ENCODE results near the gene HIP1R. TPM values are rescaled to one million over a fixed set of nuclear protein-coding genes. Genes with fewer than 3 reads are reported as not detected.

Gene HIP1R, protein sequence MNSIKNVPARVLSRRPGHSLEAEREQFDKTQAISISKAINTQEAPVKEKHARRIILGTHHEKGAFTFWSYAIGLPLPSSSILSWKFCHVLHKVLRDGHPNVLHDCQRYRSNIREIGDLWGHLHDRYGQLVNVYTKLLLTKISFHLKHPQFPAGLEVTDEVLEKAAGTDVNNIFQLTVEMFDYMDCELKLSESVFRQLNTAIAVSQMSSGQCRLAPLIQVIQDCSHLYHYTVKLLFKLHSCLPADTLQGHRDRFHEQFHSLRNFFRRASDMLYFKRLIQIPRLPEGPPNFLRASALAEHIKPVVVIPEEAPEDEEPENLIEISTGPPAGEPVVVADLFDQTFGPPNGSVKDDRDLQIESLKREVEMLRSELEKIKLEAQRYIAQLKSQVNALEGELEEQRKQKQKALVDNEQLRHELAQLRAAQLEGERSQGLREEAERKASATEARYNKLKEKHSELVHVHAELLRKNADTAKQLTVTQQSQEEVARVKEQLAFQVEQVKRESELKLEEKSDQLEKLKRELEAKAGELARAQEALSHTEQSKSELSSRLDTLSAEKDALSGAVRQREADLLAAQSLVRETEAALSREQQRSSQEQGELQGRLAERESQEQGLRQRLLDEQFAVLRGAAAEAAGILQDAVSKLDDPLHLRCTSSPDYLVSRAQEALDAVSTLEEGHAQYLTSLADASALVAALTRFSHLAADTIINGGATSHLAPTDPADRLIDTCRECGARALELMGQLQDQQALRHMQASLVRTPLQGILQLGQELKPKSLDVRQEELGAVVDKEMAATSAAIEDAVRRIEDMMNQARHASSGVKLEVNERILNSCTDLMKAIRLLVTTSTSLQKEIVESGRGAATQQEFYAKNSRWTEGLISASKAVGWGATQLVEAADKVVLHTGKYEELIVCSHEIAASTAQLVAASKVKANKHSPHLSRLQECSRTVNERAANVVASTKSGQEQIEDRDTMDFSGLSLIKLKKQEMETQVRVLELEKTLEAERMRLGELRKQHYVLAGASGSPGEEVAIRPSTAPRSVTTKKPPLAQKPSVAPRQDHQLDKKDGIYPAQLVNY
- 10 to 100 TPM; 50.2 to 92.7 (median 56.2) TPM for total RNA-seq

DNA sequence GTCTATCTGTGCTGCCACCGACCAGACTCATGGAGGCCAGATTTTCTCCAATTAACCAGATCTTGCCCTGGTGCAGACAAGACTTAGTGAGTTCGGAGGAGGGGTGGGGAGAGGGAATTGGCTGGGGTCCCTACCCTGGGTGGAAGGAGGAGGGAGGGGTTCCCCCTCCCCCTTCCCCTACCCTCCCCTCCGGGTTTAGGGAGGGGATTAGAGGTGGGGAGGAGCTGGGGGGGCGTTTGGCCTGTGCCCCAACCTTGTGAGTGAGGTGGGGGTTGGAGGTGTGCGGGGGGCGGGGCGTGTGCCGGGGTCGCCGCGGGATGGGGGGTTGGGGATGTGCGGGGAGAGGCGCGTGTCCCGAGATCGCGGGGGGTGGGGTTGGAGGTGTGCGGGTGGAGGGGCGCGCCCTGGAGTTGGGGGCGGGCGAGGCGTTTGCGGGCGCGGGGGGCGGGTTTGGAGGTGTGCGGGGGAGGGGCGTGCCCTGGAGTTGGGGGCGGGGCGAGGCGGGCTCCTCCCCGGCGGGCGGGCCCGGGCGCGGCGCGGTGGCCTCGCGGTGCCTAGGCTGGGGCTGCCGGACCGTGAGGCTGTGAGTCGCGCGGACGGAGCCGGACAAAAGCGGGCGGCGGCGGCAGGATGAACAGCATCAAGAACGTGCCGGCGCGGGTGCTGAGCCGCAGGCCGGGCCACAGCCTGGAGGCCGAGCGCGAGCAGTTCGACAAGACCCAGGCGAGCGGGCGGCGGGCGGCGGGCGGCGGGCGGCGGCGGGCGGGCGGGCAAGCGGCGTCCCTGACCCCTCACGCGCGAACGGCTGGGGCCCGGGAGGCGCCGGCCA is at the start of gene HIP1R:
HIP1R (plus strand) TSS at position 537 of the 829 bp plus-strand sequence; CDS start at position 631, 94 bp downstream.
- peak within 1 kb of the TSS; percentile 4 to 69 (median 48) for H3K4me3 ChIP-seq (replicated peaks in 1 of 3)
- DNase-seq = peak; percentile 50 to 51
- peak within 1 kb of the TSS; percentile 80 to 90 (median 87) for H3K27ac ChIP-seq
- no peaks in the 10 kb centered on the region for H3K27me3 ChIP-seq
- no peaks in the 10 kb centered on the region for H3K36me3 ChIP-seq
- H3K9me3 ChIP-seq = no peaks in the 10 kb centered on the region
- WGBS, 2 donors = 0 to 5% methylated on average over 2 of the region's 85 CpGs
- H3K4me1 ChIP-seq = peaks cover 9 to 22% of the 10 kb centered on the region in 2 donors
- intact Hi-C loops (cut with DNase I) = no loop called here
- TF ChIP-seq, protein P1, sequence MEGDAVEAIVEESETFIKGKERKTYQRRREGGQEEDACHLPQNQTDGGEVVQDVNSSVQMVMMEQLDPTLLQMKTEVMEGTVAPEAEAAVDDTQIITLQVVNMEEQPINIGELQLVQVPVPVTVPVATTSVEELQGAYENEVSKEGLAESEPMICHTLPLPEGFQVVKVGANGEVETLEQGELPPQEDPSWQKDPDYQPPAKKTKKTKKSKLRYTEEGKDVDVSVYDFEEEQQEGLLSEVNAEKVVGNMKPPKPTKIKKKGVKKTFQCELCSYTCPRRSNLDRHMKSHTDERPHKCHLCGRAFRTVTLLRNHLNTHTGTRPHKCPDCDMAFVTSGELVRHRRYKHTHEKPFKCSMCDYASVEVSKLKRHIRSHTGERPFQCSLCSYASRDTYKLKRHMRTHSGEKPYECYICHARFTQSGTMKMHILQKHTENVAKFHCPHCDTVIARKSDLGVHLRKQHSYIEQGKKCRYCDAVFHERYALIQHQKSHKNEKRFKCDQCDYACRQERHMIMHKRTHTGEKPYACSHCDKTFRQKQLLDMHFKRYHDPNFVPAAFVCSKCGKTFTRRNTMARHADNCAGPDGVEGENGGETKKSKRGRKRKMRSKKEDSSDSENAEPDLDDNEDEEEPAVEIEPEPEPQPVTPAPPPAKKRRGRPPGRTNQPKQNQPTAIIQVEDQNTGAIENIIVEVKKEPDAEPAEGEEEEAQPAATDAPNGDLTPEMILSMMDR (IDR thresholded peaks at IDR 0.05) = no peak
- peak in 1 of 2 donors; percentile 65 for TF ChIP-seq POLR2A (IDR thresholded peaks at IDR 0.05)

DNA sequence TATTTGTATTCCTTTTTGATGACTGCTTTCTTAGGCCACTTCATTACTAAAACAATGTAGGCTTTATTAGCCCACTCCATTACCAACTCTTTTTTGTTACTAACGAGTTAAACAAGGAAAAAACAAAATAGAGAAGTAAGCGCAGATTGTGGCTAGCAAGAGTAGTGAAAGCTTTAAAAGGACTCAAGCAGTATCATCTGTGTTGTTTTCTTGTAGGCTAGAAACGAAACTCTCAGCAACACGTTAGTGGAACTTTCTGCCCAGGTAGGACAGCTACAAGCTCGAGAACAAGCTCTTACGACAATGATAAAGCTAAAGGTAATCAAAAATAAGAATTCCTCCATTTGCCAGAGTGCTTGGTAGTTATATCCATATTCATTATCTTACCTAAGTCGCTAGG is 49.8 kb upstream of the HIP1R start:
- Histone ChIP-seq H3K27ac (no peak overlapping the region), H3K9me3 (no peaks in the 10 kb centered on the region), H3K4me1 (no peaks in the 10 kb centered on the region), H3K27me3 (no peaks in the 10 kb centered on the region), H3K36me3 (no peaks in the 10 kb centered on the region), H3K4me3 (replicated peaks in 1 of 3) (no peak overlapping the region)
- intact Hi-C loops (cut with DNase I) = no loop called here
- no peak for TF ChIP-seq POLR2A (IDR thresholded peaks at IDR 0.05)
- TF ChIP-seq, protein P1 (IDR thresholded peaks at IDR 0.05) = no peak
- no peak for DNase-seq
- WGBS, 2 donors = 87 to 92% methylated on average over 7 of the region's 7 CpGs

DNA sequence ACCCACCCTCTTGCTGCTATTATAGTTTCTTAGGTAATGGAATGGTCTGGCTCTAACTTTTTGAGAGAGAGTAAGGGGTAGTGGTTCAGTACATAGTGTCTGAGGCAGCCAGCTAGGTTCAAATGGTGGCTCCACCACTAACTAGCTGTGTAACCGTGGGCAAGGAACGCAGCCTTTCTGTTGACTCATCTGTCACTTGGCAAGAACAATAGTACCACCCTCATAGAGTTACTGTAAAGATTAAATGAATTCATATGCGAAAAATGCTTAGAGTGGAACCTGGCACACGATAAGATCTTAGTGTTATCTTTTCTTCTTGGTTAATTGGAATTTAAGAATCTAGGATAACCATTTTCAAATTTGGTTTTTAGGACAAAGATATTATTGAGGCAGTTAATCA is 46.9 kb upstream of the HIP1R start:
- no peaks in the 10 kb centered on the region for H3K36me3 ChIP-seq
- H3K27me3 ChIP-seq = no peaks in the 10 kb centered on the region
- no peak overlapping the region for H3K4me3 ChIP-seq (replicated peaks in 1 of 3)
- no peak for TF ChIP-seq POLR2A (IDR thresholded peaks at IDR 0.05)
- TF ChIP-seq, protein P1 (IDR thresholded peaks at IDR 0.05) = no peak
- 87 to 89% methylated on average over 4 of the region's 4 CpGs for WGBS, 2 donors
- H3K27ac ChIP-seq = no peak overlapping the region
- no peak for DNase-seq
- H3K9me3 ChIP-seq = no peaks in the 10 kb centered on the region
- intact Hi-C loops (cut with DNase I) = no loop called here
- no peaks in the 10 kb centered on the region for H3K4me1 ChIP-seq

DNA sequence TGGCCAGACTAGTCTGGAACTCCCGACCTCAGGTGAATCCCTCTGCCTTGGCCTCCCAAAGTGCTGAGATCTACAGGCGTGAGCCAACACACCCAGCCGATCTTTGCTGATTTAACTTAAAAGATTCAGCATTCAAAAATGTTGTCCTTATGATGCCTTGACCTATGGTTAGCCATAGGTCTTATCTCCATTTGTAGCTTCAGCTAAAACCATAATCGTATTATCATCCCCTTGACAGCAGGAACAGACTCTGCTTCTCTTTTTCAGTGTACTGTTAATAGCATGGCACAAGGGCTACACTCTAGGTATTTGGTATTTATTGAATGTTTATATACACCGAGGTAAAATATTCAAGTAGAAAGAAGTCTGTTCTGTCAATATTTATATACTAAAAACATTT is 45.6 kb upstream of the HIP1R start:
- TF ChIP-seq, protein P1 (IDR thresholded peaks at IDR 0.05) = no peak
- TF ChIP-seq POLR2A (IDR thresholded peaks at IDR 0.05) = no peak
- H3K4me1 ChIP-seq = no peaks in the 10 kb centered on the region
- H3K27me3 ChIP-seq = no peaks in the 10 kb centered on the region
- DNase-seq = no peak
- H3K4me3 ChIP-seq (replicated peaks in 1 of 3) = no peak overlapping the region
- no peaks in the 10 kb centered on the region for H3K9me3 ChIP-seq
- intact Hi-C loops (cut with DNase I) = loop anchor here (5.0 kb wide), 1 partner anchor 68 kb away; no protein-coding TSS in a partner anchor
- H3K27ac ChIP-seq = no peak overlapping the region
- 92 to 95% methylated on average over 5 of the region's 5 CpGs for WGBS, 2 donors
- H3K36me3 ChIP-seq = no peaks in the 10 kb centered on the region

Data from thyroid gland (tissue), 4 donors.